ENCODE data around the gene ANAPC13. TPM values are rescaled to one million over a fixed set of nuclear protein-coding genes. Genes with fewer than 3 reads are reported as not detected.

The ANAPC13 gene
- total and polyA plus RNA-seq, 2 of the 13 experiments (the other 11 are each of a cell fraction or from before 2014, with no cell fraction given): 48.7 to 69.1 TPM

DNA sequence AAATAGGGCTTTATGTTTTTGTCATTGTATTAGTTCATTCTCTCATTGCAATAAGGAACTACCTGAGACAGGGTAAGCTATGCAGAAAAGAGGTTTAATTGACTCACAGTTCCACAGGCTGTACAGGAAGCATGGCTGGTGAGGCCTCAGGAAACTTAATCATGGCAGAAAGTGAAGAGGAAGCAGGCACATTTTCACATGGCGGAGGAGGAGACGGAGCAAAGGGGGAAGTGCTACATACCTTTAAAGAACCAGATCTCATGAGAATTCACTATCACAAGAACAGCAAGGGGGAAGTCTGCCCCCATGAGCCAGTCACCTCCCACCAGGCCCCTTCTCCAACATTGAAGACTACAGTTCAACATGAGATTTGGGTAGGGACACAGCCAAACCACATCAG is 25.7 kb upstream of the ANAPC13 start (continued):
- TF ChIP-seq, protein P1, sequence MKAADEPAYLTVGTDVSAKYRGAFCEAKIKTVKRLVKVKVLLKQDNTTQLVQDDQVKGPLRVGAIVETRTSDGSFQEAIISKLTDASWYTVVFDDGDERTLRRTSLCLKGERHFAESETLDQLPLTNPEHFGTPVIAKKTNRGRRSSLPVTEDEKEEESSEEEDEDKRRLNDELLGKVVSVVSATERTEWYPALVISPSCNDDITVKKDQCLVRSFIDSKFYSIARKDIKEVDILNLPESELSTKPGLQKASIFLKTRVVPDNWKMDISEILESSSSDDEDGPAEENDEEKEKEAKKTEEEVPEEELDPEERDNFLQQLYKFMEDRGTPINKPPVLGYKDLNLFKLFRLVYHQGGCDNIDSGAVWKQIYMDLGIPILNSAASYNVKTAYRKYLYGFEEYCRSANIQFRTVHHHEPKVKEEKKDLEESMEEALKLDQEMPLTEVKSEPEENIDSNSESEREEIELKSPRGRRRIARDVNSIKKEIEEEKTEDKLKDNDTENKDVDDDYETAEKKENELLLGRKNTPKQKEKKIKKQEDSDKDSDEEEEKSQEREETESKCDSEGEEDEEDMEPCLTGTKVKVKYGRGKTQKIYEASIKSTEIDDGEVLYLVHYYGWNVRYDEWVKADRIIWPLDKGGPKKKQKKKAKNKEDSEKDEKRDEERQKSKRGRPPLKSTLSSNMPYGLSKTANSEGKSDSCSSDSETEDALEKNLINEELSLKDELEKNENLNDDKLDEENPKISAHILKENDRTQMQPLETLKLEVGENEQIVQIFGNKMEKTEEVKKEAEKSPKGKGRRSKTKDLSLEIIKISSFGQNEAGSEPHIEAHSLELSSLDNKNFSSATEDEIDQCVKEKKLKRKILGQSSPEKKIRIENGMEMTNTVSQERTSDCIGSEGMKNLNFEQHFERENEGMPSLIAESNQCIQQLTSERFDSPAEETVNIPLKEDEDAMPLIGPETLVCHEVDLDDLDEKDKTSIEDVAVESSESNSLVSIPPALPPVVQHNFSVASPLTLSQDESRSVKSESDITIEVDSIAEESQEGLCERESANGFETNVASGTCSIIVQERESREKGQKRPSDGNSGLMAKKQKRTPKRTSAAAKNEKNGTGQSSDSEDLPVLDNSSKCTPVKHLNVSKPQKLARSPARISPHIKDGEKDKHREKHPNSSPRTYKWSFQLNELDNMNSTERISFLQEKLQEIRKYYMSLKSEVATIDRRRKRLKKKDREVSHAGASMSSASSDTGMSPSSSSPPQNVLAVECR (CRISPR knock-in tag; IDR thresholded peaks at IDR 0.05; ENCODE audit: borderline replicate concordance): no peak

DNA sequence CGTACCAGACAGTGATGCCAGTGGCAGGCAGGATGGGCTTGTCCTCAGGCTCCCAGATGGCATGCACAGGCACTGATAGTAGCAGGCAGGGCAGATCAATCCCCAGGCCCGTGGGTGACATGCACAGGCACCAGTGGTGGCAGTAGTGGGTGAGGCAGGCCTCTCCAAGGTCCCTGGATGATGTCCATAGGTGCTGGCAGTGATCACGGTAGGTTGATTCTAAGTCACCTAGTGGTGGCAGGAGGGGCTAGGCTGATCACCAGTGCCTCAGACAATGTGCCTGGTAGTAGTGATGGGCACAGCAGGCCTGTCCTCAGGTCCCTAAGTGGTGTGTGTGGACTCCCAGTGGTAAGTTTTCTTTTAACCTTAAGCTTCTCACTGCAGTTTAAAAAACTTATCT is 19.7 kb upstream of the ANAPC13 start:
- peaks cover 10% of the 10 kb centered on the region; the same call in 1 of the 2 replicates for H3K9me3 ChIP-seq (ENCODE audit: low read length)
- peaks cover 0 to 5% of the 10 kb centered on the region in 2 experiments; a peak in 2 of 5 replicates for H3K36me3 ChIP-seq (replicated peaks in 1 of 2; ENCODE audit: control insufficient read depth in 1 of 2, insufficient read depth in 2 of 2, low read length in 2 of 2)
- H3K4me2 ChIP-seq (ENCODE audit: low read depth, low read length): no peak overlapping the region
- no peak overlapping the region for H3K9ac ChIP-seq (ENCODE audit: insufficient read depth, low read depth, low read length)
- no peak overlapping the region for H2AFZ ChIP-seq (ENCODE audit: low read length)
- peak; percentile 54 for ATAC-seq
- POLR2A ChIA-PET: no interaction called here
- H3K4me1 ChIP-seq (ENCODE audit: insufficient read depth, low read length): no peaks in the 10 kb centered on the region
- CTCF ChIA-PET (ENCODE audit: low intra/inter-chr PET ratio, low total read pairs): no interaction called here
- no peaks in the 10 kb centered on the region for H3K27me3 ChIP-seq (ENCODE audit: control insufficient read depth in 1 of 2, insufficient read depth in 2 of 2, low read length in 2 of 2)
- no peak overlapping the region for H3K4me3 ChIP-seq (replicated peaks in 1 of 3; ENCODE audit: insufficient read depth in 1 of 3, low read depth in 2 of 3, low read length in 3 of 3)
- no peaks in the 10 kb centered on the region for H4K20me1 ChIP-seq (ENCODE audit: insufficient read depth, low read length)
- WGBS (ENCODE audit: low lambda C conversion rate): 100% methylated on average over 1 of the region's 3 CpGs
- no peak overlapping the region for H3K27ac ChIP-seq (ENCODE audit: extremely low read length, insufficient read depth, low read length)
- TF ChIP-seq, protein P2, sequence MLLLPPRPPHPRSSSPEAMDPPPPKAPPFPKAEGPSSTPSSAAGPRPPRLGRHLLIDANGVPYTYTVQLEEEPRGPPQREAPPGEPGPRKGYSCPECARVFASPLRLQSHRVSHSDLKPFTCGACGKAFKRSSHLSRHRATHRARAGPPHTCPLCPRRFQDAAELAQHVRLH (CRISPR knock-in tag; IDR thresholded peaks at IDR 0.05; ENCODE audit: borderline replicate concordance, low read depth): no peak
- TF ChIP-seq, protein P3, sequence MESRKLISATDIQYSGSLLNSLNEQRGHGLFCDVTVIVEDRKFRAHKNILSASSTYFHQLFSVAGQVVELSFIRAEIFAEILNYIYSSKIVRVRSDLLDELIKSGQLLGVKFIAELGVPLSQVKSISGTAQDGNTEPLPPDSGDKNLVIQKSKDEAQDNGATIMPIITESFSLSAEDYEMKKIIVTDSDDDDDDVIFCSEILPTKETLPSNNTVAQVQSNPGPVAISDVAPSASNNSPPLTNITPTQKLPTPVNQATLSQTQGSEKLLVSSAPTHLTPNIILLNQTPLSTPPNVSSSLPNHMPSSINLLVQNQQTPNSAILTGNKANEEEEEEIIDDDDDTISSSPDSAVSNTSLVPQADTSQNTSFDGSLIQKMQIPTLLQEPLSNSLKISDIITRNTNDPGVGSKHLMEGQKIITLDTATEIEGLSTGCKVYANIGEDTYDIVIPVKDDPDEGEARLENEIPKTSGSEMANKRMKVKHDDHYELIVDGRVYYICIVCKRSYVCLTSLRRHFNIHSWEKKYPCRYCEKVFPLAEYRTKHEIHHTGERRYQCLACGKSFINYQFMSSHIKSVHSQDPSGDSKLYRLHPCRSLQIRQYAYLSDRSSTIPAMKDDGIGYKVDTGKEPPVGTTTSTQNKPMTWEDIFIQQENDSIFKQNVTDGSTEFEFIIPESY (CRISPR knock-in tag; IDR thresholded peaks at IDR 0.05): peak; percentile 85
- intact Hi-C loops (cut with micrococcal nuclease; ENCODE audit: unreplicated experiment): no loop called here
- peaks cover 24% of the 10 kb centered on the region for H3K79me2 ChIP-seq (ENCODE audit: insufficient read depth, low read length)
- no TSS peak for BruUV-seq (replicated peaks)
- no peak for DNase-seq (ENCODE audit: low spot score)
- in situ Hi-C loops (cut with HindIII; ENCODE audit: extremely low pct_ligation_motif_present, low pct_unique_long_range_greater_than_20kb): no loop called here
- no peak for FAIRE-seq

Data from HepG2 (cell line).